PFSK-1 (cell line): Measurements from ENCODE around the gene FDX2.

Experiments
- FOXP2 ChIP-seq: optimal IDR thresholded peaks from 2 replicates; pipeline ENCODE3; 2011; ENCODE audit warnings: borderline replicate concordance, control low read depth, inconsistent platforms; ENCODE audit not compliant: insufficient read depth; ENCODE audit errors: extremely low read length, extremely low read depth
- POLR2AphosphoS5 ChIP-seq: IDR thresholded peaks from 2 replicates; pipeline ENCODE4 v1.6.1; 2012; ENCODE audit warnings: low read depth, mild to moderate bottlenecking, control low read depth, low read length, moderate library complexity
- SIN3A ChIP-seq: IDR thresholded peaks from 2 replicates; pipeline ENCODE4 v1.6.1; 2012; ENCODE audit warnings: mild to moderate bottlenecking, low read length, moderate library complexity, borderline replicate concordance; ENCODE audit not compliant: insufficient read depth
- TAF1 ChIP-seq: IDR thresholded peaks from 2 replicates; pipeline ENCODE4 v1.6.1; 2012; ENCODE audit warnings: low read length, control low read depth, borderline replicate concordance; ENCODE audit not compliant: insufficient read depth
- TF ChIP-seq, protein P1 (sequence below), 2 experiments: IDR thresholded peaks; 2 replicates each; pipeline versions ENCODE4 v1.6.1 to v1.8.0; 2011 to 2012; ENCODE audit warnings: low read depth in 2 of 2, low read length in 2 of 2, control low read depth in 1 of 2, inconsistent platforms in 1 of 2, mild to moderate bottlenecking in 1 of 2, moderate library complexity in 1 of 2; ENCODE audit not compliant: insufficient read depth in 1 of 2

DNA sequence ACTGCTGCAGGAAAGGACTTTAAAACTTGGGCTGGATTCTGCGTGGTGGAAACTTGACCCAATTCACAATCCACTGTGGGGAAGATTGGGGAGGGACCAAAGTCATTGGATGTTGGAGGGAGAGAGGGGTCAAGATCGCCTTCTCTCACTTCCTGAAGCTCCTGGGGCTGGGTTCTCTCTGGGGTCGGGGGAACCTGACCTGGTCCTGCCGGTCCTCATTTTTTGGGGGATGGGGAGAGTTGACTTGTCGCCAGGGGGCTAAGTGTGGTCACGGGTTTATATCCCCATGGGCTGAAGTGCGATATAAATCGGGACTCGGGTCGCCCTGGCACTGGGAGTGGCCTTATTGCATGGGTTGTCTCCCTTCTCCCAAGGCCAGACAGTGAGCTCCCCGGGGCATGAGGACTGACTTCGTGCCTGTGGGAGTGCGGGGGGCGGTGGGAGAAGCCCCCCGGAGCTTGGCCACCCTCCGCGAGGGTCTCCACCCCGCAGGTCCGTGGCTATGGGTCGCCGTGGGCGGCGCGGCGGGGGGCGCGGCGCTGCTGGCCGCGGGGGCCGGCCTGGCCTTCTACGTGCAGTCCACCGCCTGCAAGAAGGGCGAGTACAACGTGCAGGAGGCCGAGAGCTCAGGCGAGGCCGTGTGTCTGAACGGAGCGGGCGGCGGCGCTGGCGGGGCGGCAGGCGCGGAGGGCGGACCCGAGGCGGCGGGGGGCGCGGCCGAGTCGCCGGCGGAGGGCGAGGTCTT, 19.8 kb downstream of the FDX2 start:
- TF ChIP-seq POLR2AphosphoS5 (no peak), TAF1 (no peak), SIN3A (no peak), FOXP2 (no peak)
- TF ChIP-seq, protein P1, sequence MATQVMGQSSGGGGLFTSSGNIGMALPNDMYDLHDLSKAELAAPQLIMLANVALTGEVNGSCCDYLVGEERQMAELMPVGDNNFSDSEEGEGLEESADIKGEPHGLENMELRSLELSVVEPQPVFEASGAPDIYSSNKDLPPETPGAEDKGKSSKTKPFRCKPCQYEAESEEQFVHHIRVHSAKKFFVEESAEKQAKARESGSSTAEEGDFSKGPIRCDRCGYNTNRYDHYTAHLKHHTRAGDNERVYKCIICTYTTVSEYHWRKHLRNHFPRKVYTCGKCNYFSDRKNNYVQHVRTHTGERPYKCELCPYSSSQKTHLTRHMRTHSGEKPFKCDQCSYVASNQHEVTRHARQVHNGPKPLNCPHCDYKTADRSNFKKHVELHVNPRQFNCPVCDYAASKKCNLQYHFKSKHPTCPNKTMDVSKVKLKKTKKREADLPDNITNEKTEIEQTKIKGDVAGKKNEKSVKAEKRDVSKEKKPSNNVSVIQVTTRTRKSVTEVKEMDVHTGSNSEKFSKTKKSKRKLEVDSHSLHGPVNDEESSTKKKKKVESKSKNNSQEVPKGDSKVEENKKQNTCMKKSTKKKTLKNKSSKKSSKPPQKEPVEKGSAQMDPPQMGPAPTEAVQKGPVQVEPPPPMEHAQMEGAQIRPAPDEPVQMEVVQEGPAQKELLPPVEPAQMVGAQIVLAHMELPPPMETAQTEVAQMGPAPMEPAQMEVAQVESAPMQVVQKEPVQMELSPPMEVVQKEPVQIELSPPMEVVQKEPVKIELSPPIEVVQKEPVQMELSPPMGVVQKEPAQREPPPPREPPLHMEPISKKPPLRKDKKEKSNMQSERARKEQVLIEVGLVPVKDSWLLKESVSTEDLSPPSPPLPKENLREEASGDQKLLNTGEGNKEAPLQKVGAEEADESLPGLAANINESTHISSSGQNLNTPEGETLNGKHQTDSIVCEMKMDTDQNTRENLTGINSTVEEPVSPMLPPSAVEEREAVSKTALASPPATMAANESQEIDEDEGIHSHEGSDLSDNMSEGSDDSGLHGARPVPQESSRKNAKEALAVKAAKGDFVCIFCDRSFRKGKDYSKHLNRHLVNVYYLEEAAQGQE (IDR thresholded peaks at IDR 0.05; ENCODE audit: insufficient read depth in 1 of 2, low read depth in 2 of 2, low read length in 2 of 2): no peak
